GM12891 (cell line): ENCODE measurements around the gene CCNF.
"Not testable (repeated sequence)": the region's sequence is repeated elsewhere in the genome, so short reads cannot be mapped to it uniquely, and the experiment has no call there.

Source experiments
- DNase-seq: peaks from one replicate; pipeline ENCODE4 v3.0.0; 2011; ENCODE audit warnings: low spot score; ENCODE audit not compliant: insufficient read length
- FAIRE-seq: peaks from 2 replicates; lab custom pipeline; 2011; peaks lifted over from hg19 to GRCh38; lab: Jason Lieb, UNC
- PAX5 ChIP-seq: IDR thresholded peaks from 2 replicates; pipeline ENCODE4 v1.6.1; 2011; ENCODE audit warnings: low read length, moderate library complexity, mild to moderate bottlenecking; ENCODE audit not compliant: insufficient read depth, severe bottlenecking
- POLR2A ChIP-seq: IDR thresholded peaks from 2 replicates; pipeline ENCODE4 v1.6.1; 2011; ENCODE audit warnings: low read depth, low read length, control low read depth
- POLR2AphosphoS5 ChIP-seq: IDR thresholded peaks from 2 replicates; pipeline ENCODE4 v1.6.1; 2011; ENCODE audit warnings: low read depth, low read length, control low read depth
- POU2F2 ChIP-seq: IDR thresholded peaks from 2 replicates; pipeline ENCODE4 v1.6.1; 2011; ENCODE audit warnings: low read depth, mild to moderate bottlenecking, control low read depth, low read length, moderate library complexity
- SPI1 ChIP-seq: IDR thresholded peaks from 2 replicates; pipeline ENCODE4 v1.6.1; 2011; ENCODE audit warnings: low read depth, low read length, control low read depth
- TAF1 ChIP-seq: IDR thresholded peaks from 2 replicates; pipeline ENCODE4 v1.6.1; 2011; ENCODE audit warnings: low read depth, low read length, control low read depth

The CCNF gene

DNA sequence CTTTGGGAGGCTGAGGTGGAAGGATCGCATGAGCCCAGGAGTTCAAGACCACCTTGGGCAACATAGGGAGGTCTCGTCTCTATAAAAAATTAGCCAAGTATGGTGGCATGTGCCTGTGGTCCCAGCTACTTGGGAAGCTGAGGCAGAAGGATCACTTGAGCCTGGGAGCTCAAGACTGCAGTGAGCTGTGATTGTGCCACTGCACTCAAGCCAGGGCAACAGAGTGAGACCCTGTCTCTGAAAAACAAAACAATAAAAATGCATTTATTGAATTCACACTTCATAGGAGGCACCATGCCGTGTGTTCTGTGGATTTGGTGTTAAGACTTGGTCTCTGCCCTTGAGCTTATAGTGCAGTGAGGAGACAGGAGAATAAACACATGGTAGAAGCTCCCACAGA is 48.1 kb downstream of the CCNF start:
- FAIRE-seq (no peak), DNase-seq (no peak)
- TF ChIP-seq POU2F2 (no peak), POLR2AphosphoS5 (no peak), PAX5 (no peak), TAF1 (no peak), SPI1 (no peak), POLR2A (no peak)

- TF ChIP-seq SPI1 (no peak), TAF1 (no peak), POLR2A (no peak), POLR2AphosphoS5 (no peak), PAX5 (no peak), POU2F2 (no peak)
- DNase-seq, result no peak
- no peak for FAIRE-seq
These were observed 49.0 kb downstream of the CCNF start for GRCh38 chr16:2478279-2478678.

DNA sequence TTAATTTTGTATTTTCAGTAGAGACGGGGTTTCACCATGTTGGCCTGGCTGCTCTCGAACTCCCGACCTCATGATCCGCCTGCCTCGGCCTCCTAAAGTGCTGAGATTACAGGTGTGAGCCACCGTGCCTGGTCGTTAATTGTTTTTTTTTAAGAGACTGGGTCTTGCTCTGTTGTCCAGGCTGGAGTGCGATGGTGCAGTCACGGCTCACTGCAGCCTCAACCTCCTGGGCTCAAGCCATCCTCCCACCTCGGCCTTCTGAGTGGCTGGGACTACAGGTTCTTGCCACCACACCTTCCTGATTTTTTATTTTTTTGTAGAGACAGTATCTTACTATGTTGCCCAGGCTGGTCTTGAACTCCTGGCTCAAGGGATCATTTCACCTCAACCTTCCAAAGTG is 50.7 kb downstream of the CCNF start:
- not testable (repeated sequence) for FAIRE-seq, DNase-seq

- no peak for FAIRE-seq
- TF ChIP-seq TAF1 (no peak), POLR2A (no peak), POLR2AphosphoS5 (no peak), POU2F2 (no peak), PAX5 (no peak), SPI1 (no peak)
- DNase-seq, result no peak
These were observed 51.7 kb downstream of the CCNF start for GRCh38 chr16:2480948-2481347.

DNA sequence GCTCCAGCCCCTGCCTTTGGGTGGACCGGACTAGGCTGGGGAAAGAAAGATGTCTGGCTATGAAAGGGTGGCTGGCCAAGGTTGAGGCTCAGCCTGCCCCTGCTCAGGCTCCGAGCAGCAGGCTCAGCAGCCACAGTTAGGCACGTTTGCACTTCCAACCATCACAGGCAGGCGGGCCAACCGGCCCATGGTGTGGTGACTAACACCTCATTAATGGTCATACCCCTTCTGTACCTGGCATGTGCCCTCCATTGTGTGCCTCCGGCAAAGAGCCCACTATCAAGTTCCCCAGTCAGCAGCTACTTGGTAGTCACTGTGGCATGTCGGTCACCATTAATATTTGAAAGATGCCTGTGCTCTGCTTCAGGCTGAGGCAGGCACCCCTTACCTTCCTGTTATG is 52.4 kb downstream of the CCNF start:
- DNase-seq (no peak), FAIRE-seq (no peak)
- TF ChIP-seq POLR2A (no peak), POLR2AphosphoS5 (no peak), POU2F2 (no peak), TAF1 (no peak), SPI1 (no peak), PAX5 (no peak)

DNA sequence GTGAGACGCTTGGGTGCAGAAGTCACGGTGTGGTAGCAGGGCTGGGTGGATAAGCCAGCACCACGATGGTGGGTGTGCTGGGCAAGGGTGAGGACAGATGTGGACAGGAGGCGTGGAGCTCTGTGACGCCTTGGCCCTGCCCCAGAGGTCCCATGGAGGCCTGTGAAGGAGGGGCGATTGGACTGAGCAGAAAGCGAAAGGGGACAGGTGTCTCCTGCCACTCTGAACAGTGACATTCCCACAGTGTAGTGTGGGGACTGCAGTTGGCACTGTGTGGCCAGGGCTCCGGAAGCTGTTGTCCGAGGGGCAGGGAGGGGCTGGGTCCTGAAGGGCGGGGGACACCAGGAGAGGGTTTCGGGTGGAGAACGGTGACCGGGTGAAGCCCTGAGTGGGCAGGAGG is 53.0 kb downstream of the CCNF start:
- TF ChIP-seq PAX5, result no peak
- TF ChIP-seq POU2F2, result no peak
- no peak for TF ChIP-seq SPI1
- no peak for TF ChIP-seq TAF1
- TF ChIP-seq POLR2AphosphoS5, result no peak
- TF ChIP-seq POLR2A, result no peak
- FAIRE-seq, result no peak
- DNase-seq, result no peak

DNA sequence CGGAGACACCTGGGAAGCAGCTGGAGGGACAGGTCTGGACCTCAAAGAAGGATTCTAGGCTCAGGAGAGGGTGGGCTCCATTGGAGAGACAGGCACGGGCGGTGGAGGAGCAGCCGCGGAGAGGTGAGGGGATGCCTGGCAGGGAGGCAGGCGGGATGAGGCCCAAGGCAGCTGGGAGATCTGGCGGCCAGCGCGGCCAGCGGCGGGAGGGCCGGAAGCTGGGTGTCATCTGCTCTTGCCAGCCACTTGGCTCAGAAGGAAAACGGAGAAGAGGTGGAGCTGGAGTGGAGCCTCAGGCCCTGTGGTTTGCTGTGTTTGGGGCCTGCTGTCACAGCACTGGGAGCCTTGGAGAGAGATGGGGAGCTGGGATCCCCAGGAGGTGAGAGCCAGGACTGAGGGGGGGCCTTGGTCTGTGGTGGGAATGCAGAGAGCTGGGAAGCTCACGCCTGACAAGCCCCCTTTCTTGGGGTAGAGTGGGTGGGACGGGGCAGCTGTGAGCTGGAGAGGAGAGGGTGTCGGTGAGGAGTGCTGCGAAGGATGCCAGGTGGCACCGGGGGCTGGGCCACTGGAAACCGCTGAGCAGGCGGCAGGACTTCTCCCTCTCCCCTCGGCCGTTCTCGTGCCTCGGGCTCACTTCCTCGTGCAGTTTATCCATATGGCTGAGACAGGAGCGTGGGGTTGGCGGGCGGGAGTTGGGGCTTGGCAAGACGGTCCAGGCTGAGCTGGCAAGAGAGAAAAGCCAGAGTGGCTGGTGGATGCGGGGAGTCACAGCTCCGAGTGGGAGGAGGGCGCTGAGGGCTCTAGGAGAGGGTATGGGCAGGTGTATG is 53.7 kb downstream of the CCNF start:
- DNase-seq (no peak), FAIRE-seq (no peak)
- TF ChIP-seq PAX5, result no peak
- TF ChIP-seq TAF1, result no peak
- TF ChIP-seq SPI1, result no peak
- no peak for TF ChIP-seq POU2F2
- no peak for TF ChIP-seq POLR2AphosphoS5
- TF ChIP-seq POLR2A, result no peak

DNA sequence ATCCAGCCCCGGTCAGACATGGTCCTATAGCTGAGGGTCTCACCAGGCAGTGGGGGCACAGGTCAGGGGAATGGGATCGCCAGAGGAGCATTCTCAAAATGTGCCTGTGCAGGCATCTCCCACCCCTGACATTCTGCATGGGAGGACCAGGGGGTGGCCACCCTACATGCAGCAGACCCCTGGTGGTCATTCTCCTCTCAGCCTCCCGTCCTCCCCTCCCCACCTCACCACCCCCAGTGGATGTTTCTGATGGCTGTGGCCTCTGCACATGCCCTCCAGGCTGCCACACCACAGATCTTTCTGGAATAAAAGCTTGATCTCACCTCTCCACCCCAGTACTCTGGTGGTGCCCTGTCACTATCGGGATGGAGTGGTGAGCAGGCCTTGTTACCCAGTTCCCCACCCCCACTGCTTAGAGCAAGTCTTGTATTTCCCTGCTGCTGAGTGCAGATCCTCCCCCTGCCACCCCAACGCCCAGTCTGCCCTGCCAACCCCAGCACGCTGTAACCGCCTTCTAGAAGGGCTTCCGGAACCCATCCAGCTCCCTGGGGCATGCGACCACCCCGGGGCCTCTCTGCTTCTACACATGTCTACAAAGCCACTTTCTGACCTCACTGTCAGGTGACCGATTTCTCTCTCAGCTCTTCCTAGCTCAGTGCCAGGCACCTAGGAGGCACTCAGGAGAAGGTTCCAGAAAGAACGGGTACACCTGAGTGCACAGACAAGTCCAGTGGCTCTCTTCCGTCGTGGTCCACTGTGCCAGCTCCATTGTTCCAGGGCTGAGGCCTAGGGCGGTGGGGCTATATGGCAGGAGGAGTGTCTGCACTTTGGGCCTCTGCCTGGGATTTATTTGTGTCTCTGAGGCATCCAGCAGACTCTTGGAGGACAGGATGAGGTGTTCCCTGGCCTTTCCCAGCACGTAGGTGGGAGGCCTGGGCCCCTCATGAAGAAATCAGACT is 55.0 kb downstream of the CCNF start:
- FAIRE-seq (no peak), DNase-seq (no peak)
- no peak for TF ChIP-seq POLR2A
- TF ChIP-seq POLR2AphosphoS5, result no peak
- TF ChIP-seq SPI1, result no peak
- no peak for TF ChIP-seq POU2F2
- no peak for TF ChIP-seq TAF1
- TF ChIP-seq PAX5, result no peak

DNA sequence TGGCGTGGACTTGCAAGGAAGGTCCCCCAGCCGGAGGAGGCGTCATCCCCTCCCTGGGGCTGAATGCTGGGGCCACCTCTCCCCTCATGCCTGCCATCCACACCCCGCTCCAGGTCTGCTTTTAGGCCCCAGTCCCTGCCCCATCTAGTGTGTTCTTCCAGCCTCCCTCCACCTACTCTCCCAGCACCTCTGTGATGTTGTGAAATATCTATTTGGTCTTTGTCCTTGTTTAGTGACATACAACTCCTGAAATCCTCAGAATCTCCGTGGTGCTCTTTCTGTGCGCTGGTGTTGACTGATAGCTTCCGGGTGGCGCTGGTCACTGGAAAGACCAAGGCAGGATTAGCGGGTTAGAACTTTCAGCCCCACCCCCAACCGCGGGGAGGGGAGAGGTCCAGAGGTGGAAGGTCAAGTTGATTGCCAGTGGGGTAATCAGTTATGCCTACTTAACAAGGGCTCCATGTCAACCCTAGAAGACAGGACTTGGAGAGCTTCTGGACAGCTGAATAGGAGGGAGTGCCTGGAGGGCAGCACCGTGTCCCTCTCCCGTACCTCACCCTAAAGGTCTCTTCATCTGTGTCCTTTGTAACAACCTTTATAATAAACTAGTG is 55.8 kb downstream of the CCNF start:
- TF ChIP-seq POLR2A (no peak), PAX5 (no peak), POLR2AphosphoS5 (no peak), POU2F2 (no peak), SPI1 (no peak), TAF1 (no peak)
- DNase-seq, result no peak
- FAIRE-seq, result no peak

GRCh38 chr16:2485811-2486507 is 56.7 kb downstream of the CCNF start:
- no peak for TF ChIP-seq PAX5
- TF ChIP-seq POLR2AphosphoS5, result no peak
- no peak for TF ChIP-seq POU2F2
- no peak for TF ChIP-seq SPI1
- TF ChIP-seq TAF1, result no peak
- no peak for TF ChIP-seq POLR2A
- DNase-seq, result no peak

More at GRCh38 chr16:2485811-2486507, 56.7 kb downstream of the CCNF start:
- no peak for FAIRE-seq
